NCI-H1436 (cell line): Measurements from ENCODE around the gene GAL.

Experiments used
- DNase-seq: peaks from one replicate; lab custom pipeline; 2025; lab: John Stamatoyannopoulos, UW

GAL gene

GRCh38 chr11:68711114-68711513 lies 26.8 kb downstream of the GAL start:
- DNase-seq, result no peak

DNA sequence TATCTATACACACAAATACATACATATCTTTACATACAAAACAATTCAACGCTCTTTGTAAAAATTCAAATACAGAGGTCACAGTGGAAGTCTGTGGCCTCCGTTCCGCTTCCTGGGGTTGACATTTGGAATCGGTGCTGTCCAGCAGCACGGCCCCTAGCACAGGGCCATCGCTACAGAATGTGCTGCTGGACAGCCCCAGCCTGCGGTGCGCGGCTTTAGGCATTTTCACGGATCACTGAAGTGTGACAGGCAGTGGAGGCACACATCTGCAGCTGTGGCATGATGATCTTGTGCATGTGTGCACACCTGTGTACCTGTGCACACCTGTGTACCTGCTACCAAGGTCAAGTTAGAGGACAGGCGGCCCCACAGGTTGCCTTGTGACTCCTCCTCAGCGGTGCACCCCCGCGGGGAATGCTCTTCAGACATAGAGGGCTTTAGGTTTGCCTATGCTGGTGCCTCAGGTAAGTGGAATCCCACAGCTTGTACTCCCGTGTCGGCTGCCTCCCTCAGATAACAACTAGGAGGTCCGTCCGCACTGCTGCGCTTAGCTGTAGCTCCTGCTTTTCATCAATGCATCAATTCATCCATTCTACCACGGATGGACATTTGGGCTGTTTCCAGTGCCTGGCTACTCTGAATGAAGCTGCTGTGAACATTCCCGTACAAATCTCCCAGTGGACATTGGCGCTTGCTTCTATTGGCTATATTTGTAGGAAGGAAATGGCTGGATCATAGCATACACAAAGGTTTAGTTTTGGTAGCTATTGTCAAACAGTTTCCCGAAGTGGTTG lies 29.9 kb downstream of the GAL start:
- DNase-seq, result no peak

DNA sequence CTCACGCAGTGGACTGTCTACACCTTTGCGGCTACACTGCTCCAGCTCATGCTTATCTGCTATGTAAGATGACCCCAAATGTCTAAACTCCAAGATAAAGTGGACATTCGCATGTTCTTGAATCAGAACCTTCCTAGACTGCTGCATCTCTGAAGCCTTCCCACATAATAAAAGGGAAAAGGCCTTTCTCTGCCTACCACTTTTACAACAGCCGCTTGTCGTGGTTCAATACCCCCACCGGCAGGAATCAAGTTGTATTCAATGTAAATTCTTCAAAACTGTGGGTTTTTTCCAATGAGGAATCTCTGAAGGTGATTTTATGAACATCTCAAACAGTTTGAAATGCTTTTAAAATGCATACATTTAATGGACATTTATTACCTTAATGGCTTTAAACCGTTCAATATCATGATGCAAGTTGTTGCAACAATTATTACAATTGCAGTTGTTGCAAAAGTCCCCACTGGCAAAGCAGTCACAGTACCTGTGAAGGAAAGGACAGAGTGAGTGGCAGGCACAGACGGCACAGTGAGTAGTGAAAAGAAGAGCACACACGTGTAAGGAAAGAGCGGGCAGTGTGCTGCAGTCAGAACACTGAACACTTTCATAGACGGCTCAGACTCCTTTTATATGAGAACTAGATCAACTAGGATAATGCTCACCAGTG lies 31.2 kb downstream of the GAL start:
- no peak for DNase-seq

GRCh38 chr11:68721075-68721474 lies 36.7 kb downstream of the GAL start:
- DNase-seq, result no peak

GRCh38 chr11:68722143-68722542 lies 37.8 kb downstream of the GAL start:
- DNase-seq, result no peak

GRCh38 chr11:68724293-68724692 lies 39.9 kb downstream of the GAL start:
- DNase-seq, result no peak

GRCh38 chr11:68727783-68728182 lies 43.4 kb downstream of the GAL start:
- DNase-seq, result no peak

DNA sequence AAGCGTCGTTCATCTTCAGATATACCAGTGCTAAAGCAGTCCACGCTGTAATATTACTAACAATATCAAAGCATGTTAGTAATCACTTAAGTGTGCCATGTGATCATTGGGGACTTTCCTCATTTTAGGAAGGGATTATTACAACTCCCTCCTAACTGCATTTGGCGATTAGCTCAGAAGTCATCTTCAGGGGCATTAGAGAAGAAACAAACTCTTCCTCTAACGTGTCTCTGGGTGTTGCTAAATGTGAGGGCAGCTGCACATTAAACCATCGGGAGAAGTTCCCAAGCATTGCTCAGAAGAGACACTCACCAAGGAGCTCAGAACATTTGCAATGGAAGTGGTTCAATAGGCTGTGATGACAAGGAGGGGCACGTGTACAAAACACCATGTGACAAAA lies 49.8 kb downstream of the GAL start:
- DNase-seq, result no peak

- no peak for DNase-seq
Observed at GRCh38 chr11:68735125-68735524, 50.8 kb downstream of the GAL start.

- DNase-seq, result no peak
Observed at GRCh38 chr11:68735646-68736045, 51.3 kb downstream of the GAL start.
